ENCODE data around the gene PRKCQ.

Gene PRKCQ

GRCh38 chr10:6567884-6568283 is 12.2 kb downstream of the PRKCQ start:
- DNase-seq (ENCODE audit: low read depth): no peak

GRCh38 chr10:6567203-6567703 is 12.8 kb downstream of the PRKCQ start:
- DNase-seq (ENCODE audit: low read depth): no peak

GRCh38 chr10:6565588-6565987 is 14.5 kb downstream of the PRKCQ start:
- no peak for DNase-seq (ENCODE audit: low read depth)

- DNase-seq (ENCODE audit: low read depth): no peak
These were observed 15.7 kb downstream of the PRKCQ start for GRCh38 chr10:6564367-6564766.

- DNase-seq (ENCODE audit: low read depth): no peak
These were observed 16.3 kb downstream of the PRKCQ start for GRCh38 chr10:6563731-6564130.

GRCh38 chr10:6563075-6563474 is 17.0 kb downstream of the PRKCQ start:
- no peak for DNase-seq (ENCODE audit: low read depth)

GRCh38 chr10:6562221-6562620 is 17.9 kb downstream of the PRKCQ start:
- DNase-seq (ENCODE audit: low read depth): no peak

- DNase-seq (ENCODE audit: low read depth): no peak
These were observed 18.5 kb downstream of the PRKCQ start for GRCh38 chr10:6561552-6561951.

- no peak for DNase-seq (ENCODE audit: low read depth)
These were observed 21.2 kb downstream of the PRKCQ start for GRCh38 chr10:6558759-6559461.

- DNase-seq (ENCODE audit: low read depth): no peak
These were observed 21.8 kb downstream of the PRKCQ start for GRCh38 chr10:6558272-6558671.

- no peak for DNase-seq (ENCODE audit: low read depth)
These were observed 26.1 kb downstream of the PRKCQ start for GRCh38 chr10:6553937-6554336.

GRCh38 chr10:6543431-6544005 is 36.6 kb downstream of the PRKCQ start:
- DNase-seq (ENCODE audit: low read depth): no peak

- DNase-seq (ENCODE audit: low read depth): no peak
These were observed 37.1 kb downstream of the PRKCQ start for GRCh38 chr10:6542999-6543430.

GRCh38 chr10:6539833-6540232 is 40.2 kb downstream of the PRKCQ start:
- no peak for DNase-seq (ENCODE audit: low read depth)

- no peak for DNase-seq (ENCODE audit: low read depth)
These were observed 42.3 kb downstream of the PRKCQ start for GRCh38 chr10:6537770-6538169.

- no peak for DNase-seq (ENCODE audit: low read depth)
These were observed 44.0 kb downstream of the PRKCQ start for GRCh38 chr10:6536102-6536501.

- no peak for DNase-seq (ENCODE audit: low read depth)
These were observed 44.8 kb downstream of the PRKCQ start for GRCh38 chr10:6535156-6535764.

GRCh38 chr10:6532321-6532720 is 47.8 kb downstream of the PRKCQ start:
- DNase-seq (ENCODE audit: low read depth): no peak

- DNase-seq (ENCODE audit: low read depth): no peak
These were observed 49.1 kb downstream of the PRKCQ start for GRCh38 chr10:6530966-6531365.

- DNase-seq (ENCODE audit: low read depth): peak; percentile 40
These were observed 49.8 kb downstream of the PRKCQ start for GRCh38 chr10:6530211-6530840.

GRCh38 chr10:6528198-6528950 is 51.7 kb downstream of the PRKCQ start:
- DNase-seq (ENCODE audit: low read depth): no peak

- no peak for DNase-seq (ENCODE audit: low read depth)
These were observed 54.4 kb downstream of the PRKCQ start for GRCh38 chr10:6525599-6526165.

All from stimulated activated CD8-positive, alpha-beta memory T cell treated with anti-CD3 and anti-CD28 coated beads, Interleukin-7, amount 100 ng/mL, for 24 hours (primary cell).